Motor neuron (in vitro differentiated cells): ENCODE measurements around the gene TMEM121B. TPM values are rescaled to one million over a fixed set of nuclear protein-coding genes. Genes with fewer than 3 reads are reported as not detected.

Experiments
- ATAC-seq, 8 experiments: fragments of 200-7000 bp; cut with Tn5 transposase; replicated peaks in 6 of 8; 2 replicates each; pipeline ENCODE4 v1.8.0; 2021; ENCODE audit warnings: mild to moderate bottlenecking in 8 of 8, moderate library complexity in 8 of 8
- H3K27ac ChIP-seq, 2 donors: fragments of 250-450 bp; sonication (Bioruptor Pico); 2 replicates each; pipeline ENCODE4 v1.9.0; 2021; ENCODE audit warnings: antibody characterized with exemption in 2 of 2, mild to moderate bottlenecking in 2 of 2, moderate library complexity in 1 of 2
- H3K4me1 ChIP-seq, 2 donors: fragments of 250-450 bp; sonication (Bioruptor Pico); replicated peaks in 1 of 2; 2 replicates each; pipeline ENCODE4 v1.6.1; 2021; ENCODE audit warnings: antibody characterized with exemption in 2 of 2, mild to moderate bottlenecking in 2 of 2, moderate library complexity in 1 of 2
- H3K4me3 ChIP-seq, 5 donors: fragments of 250-450 bp; sonication (Bioruptor Pico); 2 replicates each; pipeline ENCODE4 v1.9.0; 2021; ENCODE audit warnings: antibody characterized with exemption in 5 of 5, mild to moderate bottlenecking in 5 of 5, moderate library complexity in 4 of 5
- WGBS, 10 experiments: fragments of 450-650 bp; shearing (Covaris generic); methylation state at CpG; one replicate each; pipeline ENCODE4 v1.0.0; 2022; 5-methylcytosine and 5-hydroxymethylcytosine counted together
- in situ Hi-C, 9 experiments: fragments of 400-800 bp; cut with MboI; loops; one replicate each; pipeline ENCODE4 v1.15.0; 2021; ENCODE audit warnings: low sequenced_read_pairs in 9 of 9, low pct_unique_long_range_greater_than_20kb in 2 of 9; ENCODE audit not compliant: unreplicated experiment in 9 of 9
- total RNA-seq, 8 experiments: library from RNA; unstranded; fragments of 300-600 nt; gene quantifications; 2 replicates each; pipeline versions ENCODE4 v1.2.3 to v1.2.4, GENCODE V29; 2022

Gene TMEM121B
- total RNA-seq, 8 experiments from 2014 or later, result 0.15 to 10.3 (median 4.9) TPM

DNA sequence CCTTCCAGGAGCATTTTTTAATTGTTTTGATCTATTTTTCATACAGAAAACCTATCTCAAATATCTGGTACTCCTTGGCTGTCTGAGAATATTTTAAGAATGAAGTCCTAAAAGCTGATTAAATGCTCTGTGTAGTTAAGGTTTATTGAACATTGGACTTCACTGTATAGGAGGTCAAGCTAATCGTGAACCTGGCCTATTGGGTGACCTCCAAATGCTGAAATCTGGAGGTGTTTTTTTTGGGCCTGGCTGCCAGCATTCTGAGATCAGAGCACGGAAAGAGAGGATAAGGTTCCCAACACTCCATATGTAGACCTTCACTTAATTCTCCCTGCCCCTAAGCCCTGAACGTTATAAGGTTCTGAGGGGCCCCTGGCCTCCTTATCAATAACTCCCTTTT is 28.1 kb downstream of the TMEM121B start:
- H3K27ac ChIP-seq, result no peak overlapping the region
- in situ Hi-C loops, result loop anchor here in 2 of 9 experiments (25.0 kb wide), 2 partner anchors 394 to 419 kb away; no protein-coding TSS in a partner anchor
- H3K4me3 ChIP-seq, result no peak overlapping the region
- ATAC-seq, result no peak
- H3K4me1 ChIP-seq, result no peaks in the 10 kb centered on the region
- 51 to 100% (median 76%) methylated on average over 1 to 3 of the region's 3 CpGs; no CpG with 5 or more reads in 1 of the 10 experiments for WGBS, 10 experiments

DNA sequence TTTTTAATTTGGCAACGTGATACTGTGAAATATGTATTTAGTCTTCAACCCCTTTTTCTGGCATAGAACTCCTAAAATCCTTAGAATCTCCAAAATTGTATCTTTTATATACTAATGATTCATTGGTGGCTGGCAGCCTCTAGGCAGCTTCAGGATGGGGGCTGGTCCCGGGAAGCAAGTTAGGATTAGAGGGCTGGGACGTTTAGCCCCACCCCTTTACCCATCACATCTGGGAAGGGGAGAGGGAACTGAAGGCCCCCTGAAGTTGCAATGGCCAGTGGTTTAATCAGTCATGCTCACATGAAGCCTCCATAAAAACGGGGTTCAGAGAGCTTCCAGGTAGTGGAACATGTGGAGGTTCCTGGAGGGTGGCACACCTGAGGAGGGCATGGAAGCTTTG is 29.3 kb downstream of the TMEM121B start:
- 31 to 100% (median 58%) methylated on average over 1 to 4 of the region's 4 CpGs; no CpG with 5 or more reads in 1 of the 10 experiments for WGBS, 10 experiments
- in situ Hi-C loops, result loop anchor here in 2 of 9 experiments (25.0 kb wide), 2 partner anchors 395 to 420 kb away; no protein-coding TSS in a partner anchor

DNA sequence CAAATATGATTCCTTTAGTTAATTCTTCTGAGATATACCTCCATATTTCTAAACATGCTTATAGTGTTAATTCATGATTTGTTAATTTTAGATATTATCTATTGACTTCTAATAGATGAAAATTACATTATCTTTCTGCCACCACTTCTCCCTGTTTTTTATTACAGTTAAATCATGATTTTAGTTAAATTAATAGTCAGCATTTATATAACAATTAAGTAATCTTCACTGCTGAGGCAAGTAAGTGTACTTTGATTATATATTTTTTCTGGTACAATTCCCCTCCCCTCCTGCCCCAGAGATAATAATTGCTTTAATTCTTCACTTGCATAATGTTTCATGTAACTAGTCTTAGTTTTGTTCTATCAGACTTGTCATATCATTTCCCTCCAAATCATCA is 30.6 kb downstream of the TMEM121B start:
- Histone ChIP-seq H3K4me3 (no peak overlapping the region), H3K27ac (no peak overlapping the region), H3K4me1 (no peaks in the 10 kb centered on the region)
- ATAC-seq, result no peak
- in situ Hi-C loops, result loop anchor here in 2 of 9 experiments (25.0 kb wide), 2 partner anchors 397 to 422 kb away; no protein-coding TSS in a partner anchor

More for the DNA sequence above, 29.3 kb downstream of the TMEM121B start:
- no peak overlapping the region for H3K27ac ChIP-seq
- no peak overlapping the region for H3K4me3 ChIP-seq
- ATAC-seq, result no peak
- no peaks in the 10 kb centered on the region for H3K4me1 ChIP-seq

DNA sequence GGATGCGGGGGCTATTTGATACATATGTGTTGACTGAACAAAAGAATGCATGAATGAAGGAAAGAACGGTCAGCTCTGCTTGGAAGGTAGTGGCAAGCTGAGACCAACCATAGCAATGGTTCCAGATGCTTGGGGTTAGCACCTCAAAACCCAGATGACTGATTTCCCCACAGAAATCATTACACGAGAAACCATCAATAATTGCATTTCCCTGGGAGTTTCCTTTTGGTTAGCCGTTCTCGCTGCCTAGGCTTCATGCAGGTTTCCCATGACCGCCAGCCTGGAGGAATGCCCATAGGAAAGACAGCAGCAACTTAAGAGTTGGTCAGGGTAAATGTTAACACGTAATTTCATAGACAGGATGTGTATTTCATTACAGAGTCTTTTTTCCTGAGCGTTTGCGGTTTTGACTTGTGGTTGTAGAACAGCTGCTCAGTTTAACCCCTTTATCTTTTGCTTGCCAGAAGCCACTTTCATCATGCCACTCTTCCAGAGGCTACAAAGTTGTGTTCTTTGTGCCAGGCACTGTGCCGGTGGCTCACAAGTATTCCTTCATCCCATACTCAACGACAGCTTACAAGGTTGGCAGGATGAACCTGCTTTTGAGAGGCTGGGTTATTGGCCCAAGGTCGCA is 33.5 kb downstream of the TMEM121B start:
- in situ Hi-C loops, result loop anchor here in 2 of 9 experiments (25.0 kb wide), 2 partner anchors 400 to 425 kb away; no protein-coding TSS in a partner anchor
- no peak overlapping the region for H3K4me3 ChIP-seq

DNA sequence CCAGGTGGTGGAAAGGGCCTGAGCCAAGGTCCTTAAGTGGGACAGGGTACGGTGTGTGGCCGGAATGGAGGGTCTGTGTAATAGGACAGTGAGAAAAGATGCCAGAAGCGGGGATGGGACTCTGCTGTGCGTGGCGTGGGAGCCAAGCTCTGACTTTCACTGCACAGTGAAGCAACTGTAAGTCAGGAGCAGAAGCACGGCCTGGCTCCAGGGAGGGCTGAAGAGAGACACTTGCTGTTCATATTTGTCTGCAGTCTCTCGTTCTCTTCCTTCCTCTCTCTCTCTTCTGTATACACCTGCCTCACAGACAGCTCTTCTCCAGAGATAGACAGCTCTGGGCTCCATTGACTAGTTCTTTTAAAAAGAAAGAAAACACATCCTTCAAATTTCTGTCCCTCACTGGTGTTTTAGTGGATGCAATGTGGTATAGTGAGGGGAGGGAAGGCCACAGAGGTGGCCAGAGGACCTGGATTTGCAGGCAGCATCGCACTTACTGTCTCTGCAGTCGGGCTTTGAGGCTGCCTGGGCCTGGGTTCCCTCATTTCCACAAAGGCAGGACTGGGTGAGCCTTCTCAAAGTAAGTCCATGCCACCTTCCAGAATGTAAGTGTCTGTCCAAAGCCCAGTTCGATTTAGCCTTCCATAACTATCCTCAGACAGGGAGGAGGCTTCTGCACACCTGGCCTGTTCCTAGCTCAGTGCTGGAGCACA is 34.2 kb downstream of the TMEM121B start:
- in situ Hi-C loops, result loop anchor here in 2 of 9 experiments (25.0 kb wide), 2 partner anchors 400 to 425 kb away; no protein-coding TSS in a partner anchor
- no peaks in the 10 kb centered on the region for H3K4me1 ChIP-seq
- no peak for ATAC-seq
- H3K27ac ChIP-seq, result no peak overlapping the region
- no peak overlapping the region for H3K4me3 ChIP-seq
- WGBS, 10 experiments, result 40 to 76% (median 65%) methylated on average over 1 to 6 of the region's 10 CpGs; no CpG with 5 or more reads in 4 of the 10 experiments

More for the DNA sequence above, 33.5 kb downstream of the TMEM121B start:
- Histone ChIP-seq H3K27ac (no peak overlapping the region), H3K4me1 (no peaks in the 10 kb centered on the region)
- 55 to 94% (median 90%) methylated on average over 1 to 10 of the region's 12 CpGs for WGBS, 10 experiments
- no peak for ATAC-seq

DNA sequence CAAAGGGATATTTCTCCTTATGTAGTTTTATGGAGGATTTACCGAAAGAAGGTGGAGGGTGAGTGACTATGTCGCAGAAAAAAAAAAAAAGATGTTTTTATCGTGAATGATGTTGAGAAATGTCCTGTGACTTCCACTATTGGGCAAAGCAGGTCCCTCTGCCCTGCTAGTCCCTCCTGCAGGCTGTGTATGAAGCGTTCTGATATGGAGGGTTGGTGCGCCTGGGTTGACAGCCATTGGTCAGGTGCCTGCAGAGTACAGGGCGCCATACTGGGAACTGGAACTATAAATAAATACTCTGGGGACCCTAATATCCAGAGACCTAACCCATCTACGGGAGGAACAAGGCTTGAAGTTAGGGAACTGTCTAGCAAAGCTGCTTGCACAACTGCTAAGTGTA is 34.9 kb downstream of the TMEM121B start:
- Histone ChIP-seq H3K4me1 (no peaks in the 10 kb centered on the region), H3K4me3 (no peak overlapping the region), H3K27ac (no peak overlapping the region)
- in situ Hi-C loops, result loop anchor here in 2 of 9 experiments (25.0 kb wide), 2 partner anchors 401 to 426 kb away; no protein-coding TSS in a partner anchor
- 38 to 100% (median 76%) methylated on average over 1 to 7 of the region's 7 CpGs for WGBS, 10 experiments
- ATAC-seq, result no peak

DNA sequence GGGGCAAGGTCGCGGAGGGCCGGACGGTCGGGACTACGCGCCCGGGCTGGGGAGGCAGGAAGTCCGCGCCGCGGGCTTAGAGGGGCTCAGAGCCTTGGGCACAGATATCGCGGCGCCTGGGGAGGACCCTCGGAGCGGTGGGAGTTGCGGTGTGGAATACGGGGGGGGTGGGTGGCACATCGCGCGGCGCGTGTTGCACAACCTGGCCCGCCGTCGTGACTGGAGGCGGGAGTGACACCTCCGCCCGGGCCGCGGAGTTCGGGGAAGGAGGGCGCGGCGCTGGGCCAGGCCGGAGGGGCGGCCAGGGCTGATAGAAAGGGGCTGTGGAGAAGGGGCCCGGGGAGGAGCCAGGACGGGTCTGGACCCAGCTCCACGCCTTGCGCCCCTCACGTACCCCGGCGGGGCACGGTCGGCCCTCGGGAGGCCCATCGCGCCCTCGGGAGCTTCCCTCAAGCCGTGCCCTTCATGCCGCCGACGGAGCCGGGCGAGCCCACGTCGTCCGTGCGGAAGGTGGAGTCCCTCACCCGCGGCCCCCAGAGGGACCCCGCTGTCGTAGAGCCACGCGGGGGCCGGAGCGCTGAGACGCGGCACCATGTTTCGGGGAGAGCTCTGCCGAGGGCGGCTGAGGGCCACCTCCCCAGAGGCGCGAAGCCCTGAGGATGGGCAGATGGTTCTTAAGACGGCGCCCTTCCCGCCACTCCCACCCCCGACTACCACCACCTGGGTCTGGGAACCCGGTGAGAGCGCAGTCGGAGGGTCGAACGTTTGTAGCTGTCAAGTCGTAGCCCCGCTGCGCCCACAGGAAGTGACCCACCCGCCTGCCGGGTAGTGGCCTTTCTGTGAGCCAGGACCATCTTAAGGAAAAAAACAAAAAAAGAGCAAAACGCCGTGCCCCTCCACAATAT is 35.6 kb downstream of the TMEM121B start:
- H3K4me1 ChIP-seq, result no peaks in the 10 kb centered on the region
- ATAC-seq, result peak in 7 of 8 experiments; percentile 10 to 35 (median 21)
- 0% methylated on average over 10 to 12 of the region's 92 CpGs; no CpG with 5 or more reads in 8 of the 10 experiments for WGBS, 10 experiments
- in situ Hi-C loops, result loop anchor here in 2 of 9 experiments (25.0 kb wide), 2 partner anchors 402 to 427 kb away; no protein-coding TSS in a partner anchor
- H3K4me3 ChIP-seq, result peak overlapping the region; percentile 27 to 48 (median 40)
- no peak overlapping the region for H3K27ac ChIP-seq

DNA sequence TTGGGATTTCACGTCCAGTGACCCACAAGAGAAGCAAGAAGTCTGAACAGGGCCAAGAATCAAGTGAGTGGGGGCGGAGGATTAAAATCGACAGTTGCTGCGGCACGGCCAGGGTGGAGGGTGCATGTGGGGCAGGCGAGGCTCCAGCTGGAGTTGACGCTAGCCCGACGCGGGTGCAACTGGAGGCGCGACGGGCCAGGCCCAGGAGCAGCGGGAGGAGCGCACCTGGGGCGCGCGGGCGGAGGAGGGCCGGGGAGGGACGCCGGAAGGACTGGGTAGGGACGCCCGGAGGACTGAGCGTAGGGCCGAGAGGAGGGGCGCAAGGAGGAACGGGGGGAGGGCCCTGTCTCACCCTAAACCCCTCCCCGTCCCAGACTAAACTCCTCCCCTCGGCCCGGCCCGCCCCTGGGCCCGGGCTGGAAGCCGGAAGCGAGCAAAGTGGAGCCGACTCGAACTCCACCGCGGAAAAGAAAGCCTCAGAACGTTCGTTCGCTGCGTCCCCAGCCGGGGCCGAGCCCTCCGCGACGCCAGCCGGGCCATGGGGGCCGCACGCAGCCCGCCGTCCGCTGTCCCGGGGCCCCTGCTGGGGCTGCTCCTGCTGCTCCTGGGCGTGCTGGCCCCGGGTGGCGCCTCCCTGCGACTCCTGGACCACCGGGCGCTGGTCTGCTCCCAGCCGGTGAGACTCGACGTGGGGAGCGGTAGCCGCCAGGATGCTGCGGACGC is 36.4 kb downstream of the TMEM121B start, which contains the start of gene IL17RA:
IL17RA (plus strand) TSS at position 447 of the 723 bp plus-strand sequence; CDS start at position 539, 92 bp downstream.
- Histone ChIP-seq H3K4me1 (no peaks in the 10 kb centered on the region), H3K27ac (no peak within 1 kb of the TSS), H3K4me3 (peak within 1 kb of the TSS; percentile 27 to 48 (median 40))
- peak; percentile 91 to 98 (median 96) for ATAC-seq
- in situ Hi-C loops, result loop anchor here in 2 of 9 experiments (25.0 kb wide), 2 partner anchors 403 to 428 kb away; no protein-coding TSS in a partner anchor
- 0 to 40% (median 4%) methylated on average over 1 to 9 of the region's 68 CpGs; no CpG with 5 or more reads in 3 of the 10 experiments for WGBS, 10 experiments

DNA sequence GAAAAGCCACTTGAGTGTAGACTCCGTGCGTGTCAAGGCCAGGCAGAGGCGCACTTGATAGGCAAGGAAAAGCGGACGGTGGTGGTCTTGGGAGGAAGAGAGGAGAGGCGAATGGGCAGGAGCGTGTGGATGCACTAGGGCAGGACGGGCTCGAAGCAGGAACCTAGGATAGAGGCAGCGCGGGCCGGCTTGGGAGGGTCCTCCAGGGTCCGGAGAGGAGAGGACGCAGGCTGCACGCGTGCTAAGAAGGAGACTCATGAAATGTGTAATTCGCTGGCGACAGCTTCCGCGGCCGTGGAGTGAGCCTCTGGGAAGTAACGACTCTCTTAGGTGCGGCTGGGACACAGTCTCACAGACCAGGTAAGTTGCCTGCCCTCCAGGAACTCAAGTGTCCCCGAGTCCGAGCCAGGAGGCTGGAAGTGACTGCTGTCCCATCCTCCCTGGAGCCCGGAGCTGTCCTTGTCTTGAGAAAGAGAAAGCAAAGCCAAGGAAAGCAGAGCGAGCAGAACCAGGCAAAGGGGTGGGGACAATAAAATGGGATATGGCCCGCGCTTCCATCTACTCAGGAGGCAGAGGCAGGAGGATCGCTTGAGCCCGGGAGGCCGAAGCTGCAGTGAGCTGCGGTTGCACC is 37.2 kb downstream of the TMEM121B start:
- peak in 1 of 8 experiments; percentile 6 for ATAC-seq
- in situ Hi-C loops, result loop anchor here in 2 of 9 experiments (25.0 kb wide), 2 partner anchors 403 to 428 kb away; no protein-coding TSS in a partner anchor
- WGBS, 10 experiments, result 35 to 100% (median 90%) methylated on average over 2 to 23 of the region's 33 CpGs; no CpG with 5 or more reads in 1 of the 10 experiments
- H3K4me1 ChIP-seq, result no peaks in the 10 kb centered on the region
- no peak overlapping the region for H3K27ac ChIP-seq
- peak overlapping the region in 1 of 5 donors; percentile 48 for H3K4me3 ChIP-seq

DNA sequence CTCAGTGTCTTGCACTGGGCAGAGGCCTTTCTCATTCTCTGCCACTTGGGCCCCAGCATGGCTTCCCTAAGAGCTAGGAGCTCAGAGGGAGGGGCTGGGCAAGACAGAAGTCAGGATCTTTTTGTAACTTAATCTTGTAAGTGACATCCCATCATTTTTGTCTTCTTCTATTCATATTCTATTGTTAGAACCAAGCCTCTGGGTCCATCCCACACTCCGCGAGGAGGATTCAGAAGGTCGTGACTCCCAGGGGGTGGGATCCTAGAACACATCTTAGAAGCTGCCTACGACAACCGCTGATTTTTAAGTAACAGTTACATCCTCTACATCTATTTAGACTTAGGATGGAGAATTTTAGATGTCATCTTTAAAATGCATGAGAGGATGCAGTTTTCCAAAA is 37.9 kb downstream of the TMEM121B start:
- Histone ChIP-seq H3K4me1 (no peaks in the 10 kb centered on the region), H3K27ac (no peak overlapping the region), H3K4me3 (no peak overlapping the region)
- ATAC-seq, result no peak
- in situ Hi-C loops, result loop anchor here in 2 of 9 experiments (25.0 kb wide), 2 partner anchors 404 to 429 kb away; no protein-coding TSS in a partner anchor
- 80 to 100% (median 100%) methylated on average over 2 to 5 of the region's 5 CpGs; no CpG with 5 or more reads in 5 of the 10 experiments for WGBS, 10 experiments

DNA sequence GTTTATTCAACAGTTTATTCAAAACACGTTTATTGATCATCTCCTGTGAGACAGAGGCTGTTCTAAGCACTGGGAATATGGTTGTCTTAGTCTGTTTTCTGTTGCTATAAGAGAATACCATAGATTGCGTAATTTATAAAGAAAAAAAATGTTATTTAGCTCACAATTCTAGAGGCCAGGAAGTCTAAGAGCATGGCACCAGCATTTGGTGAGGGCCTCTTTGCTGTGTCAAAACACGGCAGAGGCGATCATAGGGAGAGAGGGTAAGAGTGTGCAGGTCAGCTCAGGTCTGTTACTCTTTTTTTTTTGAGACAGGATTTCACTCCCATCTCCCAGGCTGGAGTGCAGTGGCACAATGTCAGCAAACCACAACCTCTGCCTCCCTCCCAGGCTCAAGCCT is 41.6 kb downstream of the TMEM121B start:
- no peak for ATAC-seq
- in situ Hi-C loops, result loop anchor here in 3 of 9 experiments (10.0 to 25.0 kb wide), 3 partner anchors 105 to 433 kb away; no protein-coding TSS in a partner anchor
- WGBS, 10 experiments, result 50 to 100% (median 80%) methylated on average over 1 to 4 of the region's 4 CpGs; no CpG with 5 or more reads in 1 of the 10 experiments
- H3K4me3 ChIP-seq, result no peak overlapping the region
- H3K4me1 ChIP-seq, result no peaks in the 10 kb centered on the region
- no peak overlapping the region for H3K27ac ChIP-seq
